Measurements from ENCODE around the gene CHEK2.
"Not testable (repeated sequence)": the region's sequence is repeated elsewhere in the genome, so short reads cannot be mapped to it uniquely, and the experiment has no call there.

CHEK2 gene

GRCh38 chr22:28741785-28742561 lies at the start of gene CHEK2, which contains the start of gene HSCB:
CHEK2 (minus strand) TSS chr22:28741820; CDS start chr22:28734721, 7,099 bp downstream.
HSCB (plus strand) TSS chr22:28742039; CDS start chr22:28742096, 57 bp downstream.
- DNase-seq (ENCODE audit: low read depth): peak; percentile 96

- no peak for DNase-seq (ENCODE audit: low read depth)
These were observed 49.5 kb upstream of the CHEK2 start for GRCh38 chr22:28791124-28791523.

- DNase-seq (ENCODE audit: low read depth): no peak
These were observed 47.0 kb upstream of the CHEK2 start for GRCh38 chr22:28788601-28789000.

- no peak for DNase-seq (ENCODE audit: low read depth)
These were observed 42.4 kb upstream of the CHEK2 start for GRCh38 chr22:28783786-28784671.

GRCh38 chr22:28780296-28780695 lies 38.7 kb upstream of the CHEK2 start:
- DNase-seq (ENCODE audit: low read depth): no peak

- DNase-seq (ENCODE audit: low read depth): no peak
These were observed 38.2 kb upstream of the CHEK2 start for GRCh38 chr22:28779833-28780232.

- no peak for DNase-seq (ENCODE audit: low read depth)
These were observed 32.8 kb upstream of the CHEK2 start for GRCh38 chr22:28774378-28774777.

- DNase-seq (ENCODE audit: low read depth): no peak
These were observed 31.8 kb upstream of the CHEK2 start for GRCh38 chr22:28773461-28773867.

GRCh38 chr22:28772633-28773460 lies 31.2 kb upstream of the CHEK2 start, which contains the start of gene CCDC117:
CCDC117 (plus strand) TSS chr22:28772695; CDS start chr22:28772850, 155 bp downstream.
- peak; percentile 82 for DNase-seq (ENCODE audit: low read depth)

GRCh38 chr22:28771195-28771791 lies 29.7 kb upstream of the CHEK2 start:
- no peak for DNase-seq (ENCODE audit: low read depth)

GRCh38 chr22:28769394-28770085 lies 27.9 kb upstream of the CHEK2 start:
- DNase-seq (ENCODE audit: low read depth): no peak

- no peak for DNase-seq (ENCODE audit: low read depth)
These were observed 27.2 kb upstream of the CHEK2 start for GRCh38 chr22:28768701-28769393.

- DNase-seq (ENCODE audit: low read depth): no peak
These were observed 25.0 kb upstream of the CHEK2 start for GRCh38 chr22:28766628-28767027.

GRCh38 chr22:28762000-28762399 lies 20.4 kb upstream of the CHEK2 start:
- DNase-seq (ENCODE audit: low read depth): not testable (repeated sequence)

GRCh38 chr22:28761449-28761755 lies 19.8 kb upstream of the CHEK2 start:
- no peak for DNase-seq (ENCODE audit: low read depth)

- DNase-seq (ENCODE audit: low read depth): no peak
These were observed 18.4 kb upstream of the CHEK2 start for GRCh38 chr22:28759861-28760560.

- DNase-seq (ENCODE audit: low read depth): not testable (repeated sequence)
These were observed 12.9 kb upstream of the CHEK2 start for GRCh38 chr22:28754512-28754911.

GRCh38 chr22:28750471-28750881 lies 8.9 kb upstream of the CHEK2 start:
- DNase-seq (ENCODE audit: low read depth): no peak

- no peak for DNase-seq (ENCODE audit: low read depth)
These were observed 2.2 kb upstream of the CHEK2 start for GRCh38 chr22:28743852-28744251.

- no peak for DNase-seq (ENCODE audit: low read depth)
These were observed 942 bp upstream of the CHEK2 start for GRCh38 chr22:28742562-28742962.

Measured in GM04504 (cell line).